Kidney epithelial cell (primary cell): ENCODE results near the gene UBE2I. TPM values are rescaled to one million over a fixed set of nuclear protein-coding genes. Genes with fewer than 3 reads are reported as not detected.

Experiments used
- DNase-seq: peaks from one replicate; pipeline ENCODE4 v3.0.0-alpha.2; 2010; ENCODE audit warnings: low read depth
- H3K27me3 ChIP-seq: 2 replicates; pipeline ENCODE4 v1.6.0; 2011; ENCODE audit warnings: low read length; ENCODE audit not compliant: control insufficient read depth, insufficient read depth
- H3K36me3 ChIP-seq: 2 replicates; pipeline ENCODE4 v1.5.1; 2011; ENCODE audit warnings: low read length; ENCODE audit not compliant: control insufficient read depth, insufficient read depth
- H3K4me3 ChIP-seq: 2 replicates; pipeline ENCODE4 v1.5.1; 2011; ENCODE audit warnings: low read depth, mild to moderate bottlenecking, control low read depth, low read length
- CTCF ChIP-seq: IDR thresholded peaks from 2 replicates; pipeline ENCODE4 v1.5.1; 2011; ENCODE audit warnings: mild to moderate bottlenecking, moderate library complexity, low read length, control low read depth, inconsistent platforms; ENCODE audit not compliant: insufficient read depth, poor library complexity, severe bottlenecking
- total RNA-seq: library from RNA; depleted of rRNA; stranded (reverse); fragments of >200 nt; gene quantifications from 2 replicates; pipeline ENCODE4 v1.2.3, GENCODE V29; 2015

Gene UBE2I
- total RNA-seq, 1 donor from 2014 or later, result 139 TPM

GRCh38 chr16:1342526-1343427 lies 33.3 kb downstream of the UBE2I start:
- peak; percentile 76 for DNase-seq
- no peak for TF ChIP-seq CTCF
- H3K27me3 ChIP-seq, result peaks cover 21% of the 10 kb centered on the region
- no peaks in the 10 kb centered on the region for H3K36me3 ChIP-seq
- peak overlapping the region; percentile 34 for H3K4me3 ChIP-seq

GRCh38 chr16:1343428-1344242 lies 34.2 kb downstream of the UBE2I start:
- DNase-seq, result no peak
- Histone ChIP-seq H3K27me3 (peaks cover 15% of the 10 kb centered on the region), H3K4me3 (peak overlapping the region; percentile 34), H3K36me3 (no peaks in the 10 kb centered on the region)
- TF ChIP-seq CTCF, result no peak

- no peak for TF ChIP-seq CTCF
- no peak overlapping the region for H3K4me3 ChIP-seq
- peaks cover 11% of the 10 kb centered on the region for H3K27me3 ChIP-seq
These were observed 35.1 kb downstream of the UBE2I start for GRCh38 chr16:1344499-1344898.

GRCh38 chr16:1345087-1345486 lies 35.7 kb downstream of the UBE2I start:
- H3K27me3 ChIP-seq, result peaks cover 11% of the 10 kb centered on the region
- no peak for DNase-seq
- no peak overlapping the region for H3K4me3 ChIP-seq
- H3K36me3 ChIP-seq, result no peaks in the 10 kb centered on the region
- TF ChIP-seq CTCF, result no peak

More at GRCh38 chr16:1344499-1344898, 35.1 kb downstream of the UBE2I start:
- no peaks in the 10 kb centered on the region for H3K36me3 ChIP-seq
- no peak for DNase-seq

GRCh38 chr16:1345651-1346421 lies 36.4 kb downstream of the UBE2I start:
- DNase-seq, result no peak
- Histone ChIP-seq H3K36me3 (no peaks in the 10 kb centered on the region), H3K27me3 (peaks cover 11% of the 10 kb centered on the region), H3K4me3 (no peak overlapping the region)
- no peak for TF ChIP-seq CTCF
